Mucosa of stomach (tissue), 1 donor: ENCODE measurements around the gene FMOD.
"Not testable (repeated sequence)": the region's sequence is repeated elsewhere in the genome, so short reads cannot be mapped to it uniquely, and the experiment has no call there.

Experiments used
- H3K27me3 ChIP-seq: one replicate; pipeline ENCODE4 v1.7.0; 2013; ENCODE audit warnings: mild to moderate bottlenecking, low read length; ENCODE audit not compliant: control insufficient read depth, insufficient read depth
- H3K36me3 ChIP-seq: one replicate; pipeline ENCODE4 v1.7.0; 2013; ENCODE audit warnings: low read length; ENCODE audit not compliant: control insufficient read depth, insufficient read depth
- H3K4me1 ChIP-seq: one replicate; pipeline ENCODE4 v1.7.0; 2013; ENCODE audit warnings: mild to moderate bottlenecking, low read length; ENCODE audit not compliant: control insufficient read depth, insufficient read depth
- H3K4me3 ChIP-seq: one replicate; pipeline ENCODE4 v1.7.0; 2013; ENCODE audit warnings: low read length
- H3K9ac ChIP-seq: one replicate; pipeline ENCODE4 v1.7.0; 2013; ENCODE audit warnings: mild to moderate bottlenecking, low read length, moderate library complexity
- H3K9me3 ChIP-seq: one replicate; pipeline ENCODE4 v1.7.0; 2013; ENCODE audit warnings: mild to moderate bottlenecking, low read length, moderate library complexity; ENCODE audit not compliant: control insufficient read depth
- donor health status: Pancreatic carcinoma.

Gene FMOD

DNA sequence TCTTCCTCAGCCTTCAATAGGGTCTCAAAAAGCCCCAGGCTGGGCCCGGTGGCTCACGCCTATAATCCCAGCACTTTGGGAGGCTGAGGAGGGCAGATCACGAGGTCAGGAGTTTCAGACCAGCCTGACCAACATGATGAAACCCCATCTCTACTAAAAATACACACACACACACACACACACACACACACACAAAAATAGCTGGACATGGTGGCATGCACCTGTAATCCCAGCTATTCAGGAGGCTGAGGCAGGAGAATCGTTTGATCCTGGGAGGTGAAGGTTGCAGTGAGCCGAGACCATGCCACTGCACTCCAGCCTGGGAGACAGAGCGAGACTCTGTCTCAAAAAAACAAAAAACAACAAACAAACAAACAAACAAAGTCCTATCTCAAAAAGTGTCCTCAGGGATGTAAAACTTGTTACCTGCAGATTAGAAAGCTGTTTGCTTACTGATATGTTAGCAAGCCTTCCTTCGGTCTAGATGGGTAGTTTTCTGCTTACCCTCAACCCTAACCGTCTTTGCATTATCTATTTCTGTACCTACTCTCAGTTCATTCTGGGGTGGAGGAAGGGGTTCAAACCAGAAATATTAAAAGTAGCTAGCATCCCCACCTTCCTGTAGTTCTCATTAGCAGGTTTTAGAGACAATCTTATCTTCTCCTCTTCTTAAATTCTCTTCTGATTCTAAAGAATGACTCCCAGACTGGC, 51.0 kb downstream of the FMOD start:
- not testable (repeated sequence) for H3K4me3 ChIP-seq, H3K9me3 ChIP-seq, H3K27me3 ChIP-seq, H3K9ac ChIP-seq, H3K36me3 ChIP-seq
- peaks cover 18% of the 10 kb centered on the region for H3K4me1 ChIP-seq

DNA sequence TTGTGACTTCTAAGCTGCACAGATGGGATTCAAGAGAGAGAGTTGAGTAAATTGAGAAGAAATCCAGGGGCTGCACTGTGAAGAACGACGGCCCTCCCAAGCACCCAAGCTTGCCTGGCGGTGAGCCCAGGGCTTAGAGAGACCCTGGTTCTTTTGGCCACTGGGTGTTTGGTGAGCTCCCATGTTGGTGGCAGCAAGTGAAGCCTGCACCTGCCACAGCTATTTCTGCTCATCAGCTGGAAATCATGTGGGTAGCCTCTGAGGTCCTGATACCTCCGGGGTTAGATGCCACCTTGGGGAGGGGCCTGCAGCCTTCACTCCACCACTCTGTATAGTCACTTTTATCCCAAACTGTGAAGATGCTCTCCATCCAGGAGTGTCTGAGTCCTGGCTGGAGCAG, 51.8 kb downstream of the FMOD start:
- Histone ChIP-seq H3K27me3 (no peaks in the 10 kb centered on the region), H3K9ac (no peak overlapping the region), H3K4me1 (peaks cover 11% of the 10 kb centered on the region), H3K36me3 (no peaks in the 10 kb centered on the region), H3K4me3 (no peak overlapping the region), H3K9me3 (no peaks in the 10 kb centered on the region)

DNA sequence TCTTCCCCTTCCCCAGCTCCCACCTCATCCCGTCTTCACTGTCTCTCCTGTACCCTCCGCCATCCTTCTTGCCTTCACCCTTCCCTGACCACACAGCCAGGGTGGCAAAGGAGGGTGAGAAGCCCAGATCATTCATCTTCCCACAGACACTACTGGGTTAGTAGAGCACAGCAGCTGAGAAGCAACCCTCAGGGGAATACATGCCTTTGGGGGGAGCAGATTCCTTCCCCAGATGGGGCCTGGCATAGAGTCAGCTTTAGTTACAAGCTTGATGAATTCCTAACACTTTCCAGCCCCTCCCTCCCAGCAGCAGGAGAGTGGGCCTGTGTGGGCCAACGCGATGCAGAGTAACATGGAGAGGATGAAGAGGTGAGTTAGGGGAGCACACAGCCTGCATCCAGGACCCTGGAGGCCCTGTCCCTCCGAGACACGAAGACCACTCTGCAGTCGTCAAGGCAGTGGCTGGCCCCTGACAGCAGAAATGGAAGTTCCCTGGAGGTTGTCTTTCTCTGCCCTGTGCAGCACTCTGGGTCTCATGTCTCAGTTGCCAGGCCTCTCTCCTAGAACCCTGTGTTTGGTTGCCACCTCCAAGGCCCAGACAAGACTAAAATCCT, 54.4 kb downstream of the FMOD start:
- Histone ChIP-seq H3K4me3 (no peak overlapping the region), H3K9me3 (no peaks in the 10 kb centered on the region), H3K9ac (no peak overlapping the region), H3K4me1 (peaks cover 16% of the 10 kb centered on the region), H3K36me3 (no peaks in the 10 kb centered on the region), H3K27me3 (no peaks in the 10 kb centered on the region)

DNA sequence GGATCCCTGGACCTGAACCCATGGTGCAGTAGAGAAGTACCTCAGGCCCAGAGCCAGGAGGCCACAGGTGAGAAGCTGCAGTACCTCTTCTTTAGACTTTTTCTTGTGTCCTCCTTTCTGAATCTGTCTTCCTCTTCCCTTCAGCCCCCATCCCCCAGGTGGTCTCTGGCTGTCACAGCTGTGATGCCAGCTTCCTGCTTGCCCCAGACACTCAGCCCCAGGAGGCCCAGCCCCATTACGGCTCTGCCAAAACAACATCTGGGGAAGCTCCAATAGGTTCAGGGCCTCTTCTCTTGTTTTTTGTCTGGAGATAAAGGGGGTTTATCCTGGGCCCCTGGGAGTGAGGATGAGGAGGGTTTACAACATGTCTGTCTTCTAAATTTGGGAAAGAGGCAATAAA, 55.1 kb downstream of the FMOD start:
- Histone ChIP-seq H3K4me1 (peaks cover 24% of the 10 kb centered on the region), H3K4me3 (no peak overlapping the region), H3K36me3 (no peaks in the 10 kb centered on the region), H3K9ac (no peak overlapping the region), H3K9me3 (no peaks in the 10 kb centered on the region), H3K27me3 (no peaks in the 10 kb centered on the region)

DNA sequence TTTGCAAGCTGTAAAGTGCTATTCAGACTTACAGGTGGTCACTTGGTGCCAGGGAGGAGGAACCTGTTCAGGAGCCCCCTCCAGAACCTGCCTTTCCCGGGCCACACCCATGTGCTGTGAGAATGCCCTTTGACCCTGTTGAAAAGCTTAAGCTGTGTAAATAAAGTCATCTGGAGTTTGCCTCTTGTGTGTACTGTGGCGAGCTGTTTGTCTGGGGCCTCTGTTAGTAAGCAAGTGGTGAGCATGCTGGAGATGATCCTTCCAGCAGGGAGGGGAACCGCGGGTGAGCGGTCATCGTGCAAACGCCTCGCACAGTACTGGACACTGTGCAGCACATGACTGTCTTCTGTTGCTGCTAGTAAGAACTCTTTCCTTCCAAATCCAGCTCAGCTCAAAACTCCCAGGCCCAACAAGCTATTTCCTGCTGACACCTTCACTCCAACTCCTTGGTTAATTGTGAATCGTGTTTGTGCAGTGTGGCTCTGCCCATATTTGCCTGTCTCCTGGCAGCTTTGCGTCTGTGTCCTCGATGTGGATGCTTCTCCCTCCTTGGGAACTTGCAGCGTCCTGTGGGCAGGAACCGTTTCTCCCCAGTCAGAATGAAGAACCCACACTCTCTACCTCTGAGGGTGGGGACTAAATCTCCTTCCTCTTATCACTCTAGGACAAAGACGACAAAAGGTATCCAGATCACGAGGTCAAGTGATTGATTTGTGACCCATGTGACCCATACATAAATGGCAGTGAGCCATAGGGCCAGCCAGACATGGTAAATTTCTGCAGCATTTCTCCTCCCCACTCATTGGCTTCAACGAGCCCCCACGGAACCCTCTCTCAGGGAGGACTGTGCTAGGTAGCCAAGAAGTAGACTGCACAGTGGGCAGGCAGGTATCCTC, 59.5 kb downstream of the FMOD start:
- H3K27me3 ChIP-seq, result no peaks in the 10 kb centered on the region
- peak overlapping the region; percentile 75 for H3K9ac ChIP-seq
- H3K4me1 ChIP-seq, result peaks cover 59% of the 10 kb centered on the region
- no peak overlapping the region for H3K4me3 ChIP-seq
- no peaks in the 10 kb centered on the region for H3K36me3 ChIP-seq
- H3K9me3 ChIP-seq, result no peaks in the 10 kb centered on the region
